ENCODE measurements around the gene TMPRSS2.

DNA sequence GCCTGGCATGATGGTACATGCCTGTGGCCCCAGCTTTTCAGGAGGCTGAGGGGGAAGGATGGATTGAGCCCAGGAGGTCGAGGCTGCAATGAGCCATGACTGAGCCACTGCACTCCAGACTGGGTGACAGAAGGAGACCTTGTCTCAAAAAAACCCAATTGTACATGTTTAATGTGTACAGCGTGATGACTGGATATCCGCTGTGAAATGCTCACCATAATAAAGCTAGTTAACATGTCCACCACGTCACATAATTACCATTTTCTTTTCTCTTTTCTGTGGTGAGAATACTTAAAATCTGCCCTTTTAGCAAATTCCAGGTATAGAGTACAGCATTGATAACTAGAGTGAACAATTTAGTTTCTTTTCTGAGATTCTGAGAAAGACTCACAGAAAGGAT is 24.0 kb downstream of the TMPRSS2 start:
- TF ChIP-seq, protein P1, sequence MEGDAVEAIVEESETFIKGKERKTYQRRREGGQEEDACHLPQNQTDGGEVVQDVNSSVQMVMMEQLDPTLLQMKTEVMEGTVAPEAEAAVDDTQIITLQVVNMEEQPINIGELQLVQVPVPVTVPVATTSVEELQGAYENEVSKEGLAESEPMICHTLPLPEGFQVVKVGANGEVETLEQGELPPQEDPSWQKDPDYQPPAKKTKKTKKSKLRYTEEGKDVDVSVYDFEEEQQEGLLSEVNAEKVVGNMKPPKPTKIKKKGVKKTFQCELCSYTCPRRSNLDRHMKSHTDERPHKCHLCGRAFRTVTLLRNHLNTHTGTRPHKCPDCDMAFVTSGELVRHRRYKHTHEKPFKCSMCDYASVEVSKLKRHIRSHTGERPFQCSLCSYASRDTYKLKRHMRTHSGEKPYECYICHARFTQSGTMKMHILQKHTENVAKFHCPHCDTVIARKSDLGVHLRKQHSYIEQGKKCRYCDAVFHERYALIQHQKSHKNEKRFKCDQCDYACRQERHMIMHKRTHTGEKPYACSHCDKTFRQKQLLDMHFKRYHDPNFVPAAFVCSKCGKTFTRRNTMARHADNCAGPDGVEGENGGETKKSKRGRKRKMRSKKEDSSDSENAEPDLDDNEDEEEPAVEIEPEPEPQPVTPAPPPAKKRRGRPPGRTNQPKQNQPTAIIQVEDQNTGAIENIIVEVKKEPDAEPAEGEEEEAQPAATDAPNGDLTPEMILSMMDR (IDR thresholded peaks at IDR 0.05), result no peak
- TF ChIP-seq POLR2A (IDR thresholded peaks at IDR 0.05), result no peak
